HepG2 (cell line): ENCODE measurements around the gene QRFPR. TPM values are rescaled to one million over a fixed set of nuclear protein-coding genes. Genes with fewer than 3 reads are reported as not detected.

Source experiments
- ATAC-seq: fragments of 200-7000 bp; cut with Tn5 transposase; 3 replicates; pipeline ENCODE4 v1.9.1; 2020; ENCODE audit warnings: mild to moderate bottlenecking, moderate library complexity
- BruUV-seq: library from RNA; stranded (reverse); fragments of 400-500 nt; replicated peaks from 2 replicates; lab custom pipeline; 2021; lab: Mats Ljungman, UMichigan
- CTCF ChIA-PET: fragments of 300-600 bp; formaldehyde crosslinking; extraction: SDS; loops from one replicate; lab custom pipeline; 2021; ENCODE audit warnings: low total read pairs, inconsistent platforms, low intra/inter-chr PET ratio; lab: Yijun Ruan, JAX
- POLR2A ChIA-PET: fragments of 350-600 bp; sonication (Branson Sonifier 250); formaldehyde crosslinking; loops from one replicate; lab custom pipeline; 2020; ENCODE audit warnings: antibody characterized with exemption, inconsistent platforms; lab: Yijun Ruan, JAX
- DNase-seq: peaks from one replicate; pipeline ENCODE4 v3.0.0-alpha.2; 2015; ENCODE audit warnings: low spot score
- FAIRE-seq: peaks from 3 replicates; lab custom pipeline; 2011; peaks lifted over from hg19 to GRCh38; lab: Jason Lieb, UNC
- H2AFZ ChIP-seq: one replicate; pipeline ENCODE4 v1.6.1; 2011; ENCODE audit warnings: low read length, inconsistent platforms
- H3K27ac ChIP-seq: fragments of 300-600 bp; 3 replicates; pipeline ENCODE4 v1.8.0; 2011; ENCODE audit warnings: mixed run types, mild to moderate bottlenecking, mixed read lengths, low read length, inconsistent platforms; ENCODE audit not compliant: insufficient read depth; ENCODE audit errors: extremely low read length
- H3K27me3 ChIP-seq, 2 experiments: fragments of 200-600 bp in 1 of 2; 2 replicates in 1 of 2; 3 replicates in 1 of 2; pipeline versions ENCODE4 v1.6.0 to v1.8.0; 2011; ENCODE audit warnings: low read length in 2 of 2, mild to moderate bottlenecking in 2 of 2, moderate library complexity in 2 of 2, inconsistent platforms in 1 of 2; ENCODE audit not compliant: insufficient read depth in 2 of 2, control insufficient read depth in 1 of 2
- H3K36me3 ChIP-seq, 2 experiments: fragments of 200-600 bp in 1 of 2; replicated peaks in 1 of 2; 2 replicates in 1 of 2; 3 replicates in 1 of 2; pipeline versions ENCODE4 v1.5.1 to v1.8.0; 2011; ENCODE audit warnings: low read length in 2 of 2, inconsistent platforms in 1 of 2; ENCODE audit not compliant: insufficient read depth in 2 of 2, control insufficient read depth in 1 of 2
- H3K4me1 ChIP-seq: 2 replicates; pipeline ENCODE4 v1.5.1; 2012; ENCODE audit warnings: low read length, inconsistent platforms; ENCODE audit not compliant: insufficient read depth
- H3K4me2 ChIP-seq: 2 replicates; pipeline ENCODE4 v1.6.0; 2011; ENCODE audit warnings: low read depth, low read length, inconsistent platforms
- H3K4me3 ChIP-seq, 3 experiments: fragments of 200-600 bp in 1 of 3; sonication (generic), shearing (Covaris generic) in 1 of 3; replicated peaks in 1 of 3; 2 replicates each; pipeline ENCODE4 v1.5.1; 2011 to 2016; ENCODE audit warnings: low read length in 3 of 3, inconsistent platforms in 2 of 3, low read depth in 2 of 3, mild to moderate bottlenecking in 2 of 3, control low read depth in 1 of 3, mixed read lengths in 1 of 3; ENCODE audit not compliant: insufficient read depth in 1 of 3
- H3K79me2 ChIP-seq: one replicate; pipeline ENCODE4 v1.6.1; 2011; ENCODE audit warnings: low read length, inconsistent platforms; ENCODE audit not compliant: insufficient read depth
- H3K9ac ChIP-seq: 2 replicates; pipeline ENCODE4 v1.6.0; 2011; ENCODE audit warnings: mild to moderate bottlenecking, low read depth, low read length, inconsistent platforms; ENCODE audit not compliant: insufficient read depth
- H3K9me3 ChIP-seq: 2 replicates; pipeline ENCODE4 v1.5.1; 2012; ENCODE audit warnings: mild to moderate bottlenecking, low read length
- H4K20me1 ChIP-seq: 2 replicates; pipeline ENCODE4 v1.6.0; 2011; ENCODE audit warnings: inconsistent platforms, mild to moderate bottlenecking, low read length, moderate library complexity; ENCODE audit not compliant: insufficient read depth
- AKAP8 ChIP-seq: sonication (generic); formaldehyde crosslinking; IDR thresholded peaks from 2 replicates; pipeline ENCODE4 v1.5.1; 2020; ENCODE audit warnings: mild to moderate bottlenecking, missing genetic modification reagents
- CREB1 ChIP-seq, 2 experiments: fragments of 450-650 bp in 1 of 2; IDR thresholded peaks; 2 replicates each; pipeline ENCODE4 v1.6.1; 2016 to 2017; ENCODE audit warnings: control low read depth in 1 of 2, mild to moderate bottlenecking in 1 of 2, missing compliant biosample characterization in 1 of 2, missing genetic modification characterization in 1 of 2
- CREM ChIP-seq, 2 experiments: sonication (generic) in 1 of 2; formaldehyde crosslinking in 1 of 2; IDR thresholded peaks; 2 replicates each; pipeline versions ENCODE4 v1.4.0 to v1.6.1; 2016 to 2020; ENCODE audit warnings: antibody characterized with exemption in 1 of 2, mild to moderate bottlenecking in 1 of 2, missing genetic modification reagents in 1 of 2
- DDIT3 ChIP-seq: sonication (generic); formaldehyde crosslinking; IDR thresholded peaks from 2 replicates; pipeline ENCODE4 v1.4.0; 2020; ENCODE audit warnings: mild to moderate bottlenecking, missing genetic modification reagents
- MTA1 ChIP-seq: sonication (generic); formaldehyde crosslinking; IDR thresholded peaks from 2 replicates; pipeline ENCODE4 v1.4.0; 2020; ENCODE audit warnings: missing genetic modification reagents, mild to moderate bottlenecking, borderline replicate concordance
- PTBP1 ChIP-seq: fragments of 200-400 bp; formaldehyde crosslinking; IDR thresholded peaks from 2 replicates; pipeline ENCODE4 v1.6.1; 2018; ENCODE audit warnings: low read length, low read depth; ENCODE audit not compliant: poor library complexity, severe bottlenecking
- ZBTB26 ChIP-seq: IDR thresholded peaks from 2 replicates; pipeline ENCODE4 v1.6.1; 2016; ENCODE audit warnings: missing compliant biosample characterization, missing genetic modification reagents, borderline replicate concordance
- ZNF124 ChIP-seq: sonication (generic); formaldehyde crosslinking; IDR thresholded peaks from 2 replicates; pipeline ENCODE4 v1.4.0; 2020; ENCODE audit warnings: missing genetic modification reagents
- ZNF460 ChIP-seq: sonication (generic); formaldehyde crosslinking; IDR thresholded peaks from 2 replicates; pipeline ENCODE4 v1.5.1; 2020; ENCODE audit warnings: missing genetic modification reagents, mild to moderate bottlenecking, borderline replicate concordance
- ZNF563 ChIP-seq: sonication (generic); formaldehyde crosslinking; IDR thresholded peaks from 2 replicates; pipeline ENCODE4 v1.8.0; 2022; ENCODE audit warnings: mild to moderate bottlenecking, moderate library complexity, missing genetic modification reagents
- in situ Hi-C: cut with HindIII; loops from 2 replicates; pipeline ENCODE4 v1.10.0; 2017; ENCODE audit warnings: low pct_unique_long_range_greater_than_20kb; ENCODE audit not compliant: extremely low pct_ligation_motif_present
- intact Hi-C: fragments of 100-400 bp; cut with micrococcal nuclease; formaldehyde crosslinking; loops from one replicate; pipeline ENCODE4 v1.10.0; 2022; ENCODE audit not compliant: unreplicated experiment
- polyA plus RNA-seq, 8 experiments: library from polyadenylated mRNA; depleted of rRNA in 3 of 8; stranded (reverse) in 7 of 8; unstranded in 1 of 8; fragments of >200 nt; fragmentation: Illumina TruSeq in 4 of 8; extraction: Trizol in 4 of 8; gene quantifications; 2 replicates each; pipeline versions ENCODE4 v1.2.1 to v1.2.3, GENCODE V29; 2011 to 2016; ENCODE audit warnings: low read depth in 4 of 8, missing spikeins in 1 of 8, mixed read lengths in 1 of 8; ENCODE audit not compliant: insufficient read depth in 1 of 8
- total RNA-seq, 5 experiments: library from RNA; depleted of rRNA; stranded (reverse); fragments of >200 nt; fragmentation: Illumina TruSeq; extraction: Trizol; gene quantifications; 2 replicates each; pipeline ENCODE4 v1.2.3, GENCODE V29; 2016; ENCODE audit warnings: low read depth in 1 of 5
- TF ChIP-seq, protein P1 (sequence below): sonication (generic); formaldehyde crosslinking; IDR thresholded peaks from 2 replicates; pipeline ENCODE4 v1.8.1; 2023; ENCODE audit warnings: mild to moderate bottlenecking, moderate library complexity, missing genetic modification reagents
- TF ChIP-seq, protein P2 (sequence below): sonication (generic); formaldehyde crosslinking; IDR thresholded peaks from 2 replicates; pipeline ENCODE4 v1.8.1; 2023; ENCODE audit warnings: missing genetic modification reagents, mild to moderate bottlenecking, borderline replicate concordance
- TF ChIP-seq, protein P3 (sequence below): sonication (generic); formaldehyde crosslinking; IDR thresholded peaks from 2 replicates; pipeline ENCODE4 v1.8.0; 2022; ENCODE audit warnings: mild to moderate bottlenecking, missing genetic modification reagents, moderate library complexity
- TF ChIP-seq, protein P4 (sequence below): sonication (generic); formaldehyde crosslinking; IDR thresholded peaks from 2 replicates; pipeline ENCODE4 v1.4.0; 2020; ENCODE audit warnings: mild to moderate bottlenecking, low read depth, missing genetic modification reagents
- TF ChIP-seq, protein P5 (sequence below): sonication (generic); formaldehyde crosslinking; IDR thresholded peaks from 2 replicates; pipeline ENCODE4 v1.5.0; 2020; ENCODE audit warnings: missing genetic modification reagents

Gene QRFPR
- total and polyA plus RNA-seq, 2 of the 13 experiments (the other 11 are each of a cell fraction or from before 2014, with no cell fraction given) = not detected

- TF ChIP-seq, protein P1, sequence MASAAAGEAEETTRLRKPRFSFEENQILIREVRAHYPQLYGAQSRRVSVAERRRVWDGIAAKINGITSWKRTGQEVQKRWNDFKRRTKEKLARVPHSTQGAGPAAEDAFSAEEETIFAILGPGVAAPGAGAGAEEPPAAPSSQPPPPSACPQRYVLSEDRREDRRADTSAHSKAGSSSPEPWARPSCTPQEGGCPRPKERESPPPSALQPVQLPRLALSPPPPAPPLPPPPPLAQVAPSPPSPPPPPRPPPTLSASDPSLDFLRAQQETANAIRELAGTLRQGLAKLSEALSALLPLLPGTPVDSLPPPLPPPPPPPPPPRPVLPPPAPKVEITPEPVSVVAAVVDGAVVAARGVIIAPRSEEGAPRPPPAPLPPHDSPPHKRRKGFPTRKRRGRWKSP (CRISPR knock-in tag) = no peak
- TF ChIP-seq PTBP1 = no peak
- TF ChIP-seq, protein P2, sequence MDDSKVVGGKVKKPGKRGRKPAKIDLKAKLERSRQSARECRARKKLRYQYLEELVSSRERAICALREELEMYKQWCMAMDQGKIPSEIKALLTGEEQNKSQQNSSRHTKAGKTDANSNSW = no peak
- TF ChIP-seq ZNF460 (CRISPR knock-in tag) = no peak
- no peak for TF ChIP-seq ZNF563
- TF ChIP-seq ZNF124 (CRISPR knock-in tag) = no peak
- no peak for TF ChIP-seq CREB1 (IDR thresholded peaks at IDR 0.05)
- no peak for TF ChIP-seq CREB1 (CRISPR knock-in tag; IDR thresholded peaks at IDR 0.05)
- TF ChIP-seq DDIT3 = no peak
- TF ChIP-seq, protein P3, sequence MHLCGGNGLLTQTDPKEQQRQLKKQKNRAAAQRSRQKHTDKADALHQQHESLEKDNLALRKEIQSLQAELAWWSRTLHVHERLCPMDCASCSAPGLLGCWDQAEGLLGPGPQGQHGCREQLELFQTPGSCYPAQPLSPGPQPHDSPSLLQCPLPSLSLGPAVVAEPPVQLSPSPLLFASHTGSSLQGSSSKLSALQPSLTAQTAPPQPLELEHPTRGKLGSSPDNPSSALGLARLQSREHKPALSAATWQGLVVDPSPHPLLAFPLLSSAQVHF (CRISPR knock-in tag) = no peak
- no peak for TF ChIP-seq AKAP8 (CRISPR knock-in tag)
- no peak for TF ChIP-seq ZBTB26 (CRISPR knock-in tag)
- TF ChIP-seq, protein P4, sequence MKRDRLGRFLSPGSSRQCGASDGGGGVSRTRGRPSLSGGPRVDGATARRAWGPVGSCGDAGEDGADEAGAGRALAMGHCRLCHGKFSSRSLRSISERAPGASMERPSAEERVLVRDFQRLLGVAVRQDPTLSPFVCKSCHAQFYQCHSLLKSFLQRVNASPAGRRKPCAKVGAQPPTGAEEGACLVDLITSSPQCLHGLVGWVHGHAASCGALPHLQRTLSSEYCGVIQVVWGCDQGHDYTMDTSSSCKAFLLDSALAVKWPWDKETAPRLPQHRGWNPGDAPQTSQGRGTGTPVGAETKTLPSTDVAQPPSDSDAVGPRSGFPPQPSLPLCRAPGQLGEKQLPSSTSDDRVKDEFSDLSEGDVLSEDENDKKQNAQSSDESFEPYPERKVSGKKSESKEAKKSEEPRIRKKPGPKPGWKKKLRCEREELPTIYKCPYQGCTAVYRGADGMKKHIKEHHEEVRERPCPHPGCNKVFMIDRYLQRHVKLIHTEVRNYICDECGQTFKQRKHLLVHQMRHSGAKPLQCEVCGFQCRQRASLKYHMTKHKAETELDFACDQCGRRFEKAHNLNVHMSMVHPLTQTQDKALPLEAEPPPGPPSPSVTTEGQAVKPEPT (CRISPR knock-in tag) = no peak
- no peak for TF ChIP-seq CREM (IDR thresholded peaks at IDR 0.05)
- no peak for TF ChIP-seq CREM (CRISPR knock-in tag; IDR thresholded peaks at IDR 0.05)
- no peak for TF ChIP-seq MTA1 (CRISPR knock-in tag)
- TF ChIP-seq, protein P5, sequence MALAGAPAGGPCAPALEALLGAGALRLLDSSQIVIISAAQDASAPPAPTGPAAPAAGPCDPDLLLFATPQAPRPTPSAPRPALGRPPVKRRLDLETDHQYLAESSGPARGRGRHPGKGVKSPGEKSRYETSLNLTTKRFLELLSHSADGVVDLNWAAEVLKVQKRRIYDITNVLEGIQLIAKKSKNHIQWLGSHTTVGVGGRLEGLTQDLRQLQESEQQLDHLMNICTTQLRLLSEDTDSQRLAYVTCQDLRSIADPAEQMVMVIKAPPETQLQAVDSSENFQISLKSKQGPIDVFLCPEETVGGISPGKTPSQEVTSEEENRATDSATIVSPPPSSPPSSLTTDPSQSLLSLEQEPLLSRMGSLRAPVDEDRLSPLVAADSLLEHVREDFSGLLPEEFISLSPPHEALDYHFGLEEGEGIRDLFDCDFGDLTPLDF (CRISPR knock-in tag) = no peak
- Histone ChIP-seq H3K27me3 (peaks cover 0 to 13% of the 10 kb centered on the region in 2 experiments; a peak in 3 of 5 replicates), H3K36me3 (no peaks in the 10 kb centered on the region), H2AFZ (no peak overlapping the region), H4K20me1 (no peaks in the 10 kb centered on the region), H3K4me3 (no peak overlapping the region), H3K27ac (no peak overlapping the region), H3K79me2 (no peaks in the 10 kb centered on the region), H3K4me1 (no peaks in the 10 kb centered on the region), H3K9ac (no peak overlapping the region), H3K4me2 (no peak overlapping the region), H3K9me3 (no peaks in the 10 kb centered on the region)
- in situ Hi-C loops (loop anchor here (10.0 kb wide), 2 partner anchors 280 to 360 kb away; no protein-coding TSS in a partner anchor), intact Hi-C loops (no loop called here)
- DNase-seq (no peak), ATAC-seq (no peak), FAIRE-seq (no peak)
- BruUV-seq = no TSS peak
- CTCF ChIA-PET = no interaction called here
- POLR2A ChIA-PET = no interaction called here
Measured at GRCh38 chr4:121375262-121375661, 5.6 kb downstream of the QRFPR start.
